Heart left ventricle (tissue), 16 donors: ENCODE results near the gene MMP17. TPM values are rescaled to one million over a fixed set of nuclear protein-coding genes. Genes with fewer than 3 reads are reported as not detected.

ENCODE experiments used
- ATAC-seq, 4 donors: fragments of 200-7000 bp; cut with Tn5 transposase; one replicate each; pipeline ENCODE4 v1.9.1; 2020 to 2022; ENCODE audit warnings: moderate library complexity in 4 of 4, mild to moderate bottlenecking in 3 of 4, moderate number of reproducible peaks in 1 of 4
- DNase-seq, 5 donors: peaks; one replicate each; pipeline ENCODE4 v3.0.0-alpha.2; 2020
- H3K27ac ChIP-seq, 12 donors: fragments of 200-600 bp; sonication (generic) in 4 of 12; one replicate each; pipeline versions ENCODE4 v1.5.0 to v1.8.0; 2016 to 2022; ENCODE audit warnings: mild to moderate bottlenecking in 2 of 12
- H3K27me3 ChIP-seq, 9 donors: fragments of 200-600 bp; sonication (generic) in 2 of 9; one replicate each; pipeline versions ENCODE4 v1.5.1 to v1.8.0; 2016 to 2022; ENCODE audit warnings: mild to moderate bottlenecking in 3 of 9
- H3K36me3 ChIP-seq, 9 donors: fragments of 200-600 bp; sonication (generic) in 2 of 9; one replicate each; pipeline versions ENCODE4 v1.5.0 to v1.8.0; 2018 to 2022; ENCODE audit warnings: mild to moderate bottlenecking in 2 of 9
- H3K4me1 ChIP-seq, 12 donors: fragments of 200-600 bp; sonication (generic) in 4 of 12; one replicate each; pipeline versions ENCODE4 v1.5.0 to v1.8.0; 2016 to 2022; ENCODE audit warnings: mild to moderate bottlenecking in 3 of 12
- H3K4me3 ChIP-seq, 12 donors: fragments of 200-600 bp; sonication (generic) in 4 of 12; one replicate each; pipeline versions ENCODE4 v1.5.0 to v1.8.0; 2017 to 2022; ENCODE audit warnings: mild to moderate bottlenecking in 9 of 12, moderate library complexity in 4 of 12
- H3K9me3 ChIP-seq, 12 donors: fragments of 200-600 bp; sonication (generic) in 4 of 12; one replicate each; pipeline versions ENCODE4 v1.5.0 to v1.8.0; 2016 to 2022; ENCODE audit warnings: mild to moderate bottlenecking in 1 of 12
- CTCF ChIP-seq, 12 donors: fragments of 200-600 bp; sonication (generic) in 4 of 12; IDR thresholded peaks; one replicate each; pipeline versions ENCODE4 v1.5.0 to v1.8.0; 2018 to 2022; ENCODE audit warnings: antibody characterized with exemption in 12 of 12, mild to moderate bottlenecking in 5 of 12
- POLR2A ChIP-seq, 2 donors: fragments of 450-650 bp; IDR thresholded peaks; one replicate each; pipeline ENCODE4 v1.6.1; 2017; ENCODE audit warnings: antibody characterized with exemption in 2 of 2, mild to moderate bottlenecking in 2 of 2, moderate library complexity in 2 of 2
- WGBS, 4 donors: extraction: QIAGEN DNeasy Blood & Tissue Kit in 2 of 4; methylation state at CpG; one replicate each; pipeline versions ENCODE4 v1.1.5 to v1.1.7; 2013 to 2018; 5-methylcytosine and 5-hydroxymethylcytosine counted together
- intact Hi-C, 10 donors: fragments of 100-400 bp; cut with DNase I; formaldehyde crosslinking; loops; one replicate each; pipeline versions ENCODE4 v1.11.1 to v1.14.2; 2022
- polyA plus RNA-seq, 2 donors: library from polyadenylated mRNA; stranded (reverse); fragments of 200-250 nt; gene quantifications; one replicate each; pipeline ENCODE4 v1.2.3, GENCODE V29; 2013
- total RNA-seq, 9 donors: library from RNA; depleted of rRNA in 2 of 9; stranded (reverse); fragments of >200 nt in 2 of 9; fragmentation: NEBNext Ultra II Directional in 3 of 9; extraction: Animal tissue kit (Norgen Biotek cat#: 25700) in 3 of 9; gene quantifications; one replicate each; pipeline versions ENCODE4 v1.1.0 to v1.2.4, GENCODE V29; 2016 to 2023
- donor health status: ischemic (EF 13 %, LVEDD 7.1; RV severe dilation, severe dysfunction).
- donor health status: healthy with polysubstance abuse.
- donor health status: DM: no; HTN: yes; CAD: no.
- donor health status: DM: no; HTN: no; CAD: no.
- donor health status: ischemic (EF 25% LVEDD 6.9; RV normal size, moderate dysfunction).
- donor health status: ischemic (EF 25% LVEDD 5.7; RV mildly dilated, moderate dysfunction).
- donor health status: healthy.
- donor health status: DM: yes; HTN: yes; CAD: no.
- donor health status: ischemic (EF 35%, LVEDD 5.7; RV mildly dilated, moderate dysfunction).
- donor health status: nonischemic (EF 11% LVEDD 7.7; RV severe dilation, severe dysfunction).
- donor health status: DM: yes; HTN: yes; CAD: no.
- donor health status: PGD.
- donor health status: ischemic (EF 29% LVEDD 5.4; RV normal size, mild dysfunction).
- donor health status: nonischemic (EF 23%, LVEDD 6.1; RV moderate dilation, normal function).

Gene MMP17
- total and polyA plus RNA-seq, 11 donors = 0.28 to 2.1 (median 1.2) TPM

- Histone ChIP-seq H3K4me3 (no peak overlapping the region), H3K27ac (no peak overlapping the region), H3K27me3 (peaks cover 3 to 38% (median 26%) of the 10 kb centered on the region in 9 donors), H3K9me3 (no peaks in the 10 kb centered on the region), H3K4me1 (peaks cover 0 to 6% (median 0%) of the 10 kb centered on the region in 12 donors), H3K36me3 (no peaks in the 10 kb centered on the region)
- 77 to 82% (median 80%) methylated on average over 7 to 13 of the region's 13 CpGs for WGBS, 4 donors
- TF ChIP-seq POLR2A (IDR thresholded peaks at IDR 0.05) = no peak
- no peak for TF ChIP-seq CTCF (IDR thresholded peaks at IDR 0.05)
- DNase-seq (peak in 1 of 5 donors; percentile 14), ATAC-seq (no peak)
- intact Hi-C loops = loop anchor here in 6 of 10 donors (5.0 to 10.0 kb wide), 5 partner anchors 108 to 922 kb away; partner anchors contain the start of gene EP400 (in 3 of the 6)
These were observed 8.7 kb downstream of the MMP17 start for GRCh38 chr12:131836714-131837397.

GRCh38 chr12:131840643-131841416 lies 12.6 kb downstream of the MMP17 start:
- ATAC-seq = no peak
- 83 to 91% (median 87%) methylated on average over 24 to 46 of the region's 46 CpGs for WGBS, 4 donors
- intact Hi-C loops = loop anchor here in 1 of 10 donors (10.0 kb wide), 1 partner anchor 104 kb away; the partner anchor contains the start of gene EP400
- peak in 1 of 5 donors; percentile 56 for DNase-seq
- Histone ChIP-seq H3K4me1 (no peaks in the 10 kb centered on the region), H3K4me3 (no peak overlapping the region), H3K27ac (no peak overlapping the region), H3K9me3 (no peaks in the 10 kb centered on the region), H3K36me3 (peaks cover 0 to 1% (median 0%) of the 10 kb centered on the region in 9 donors), H3K27me3 (peaks cover 0 to 3% (median 0%) of the 10 kb centered on the region in 9 donors)
- TF ChIP-seq POLR2A (IDR thresholded peaks at IDR 0.05) (no peak), CTCF (IDR thresholded peaks at IDR 0.05) (no peak)

- Histone ChIP-seq H3K4me1 (no peaks in the 10 kb centered on the region), H3K27me3 (no peaks in the 10 kb centered on the region), H3K4me3 (no peak overlapping the region), H3K36me3 (peaks cover 0 to 3% (median 0%) of the 10 kb centered on the region in 9 donors), H3K9me3 (no peaks in the 10 kb centered on the region), H3K27ac (no peak overlapping the region)
- DNase-seq = no peak
- no peak for TF ChIP-seq CTCF (IDR thresholded peaks at IDR 0.05)
- no peak for TF ChIP-seq POLR2A (IDR thresholded peaks at IDR 0.05)
- ATAC-seq = no peak
- intact Hi-C loops = loop anchor here in 1 of 10 donors (10.0 kb wide), 1 partner anchor 103 kb away; the partner anchor contains the start of gene EP400
- 93 to 95% (median 94%) methylated on average over 19 to 22 of the region's 22 CpGs for WGBS, 4 donors
These were observed 13.4 kb downstream of the MMP17 start for GRCh38 chr12:131841547-131841946.

- Histone ChIP-seq H3K27me3 (no peaks in the 10 kb centered on the region), H3K4me1 (no peaks in the 10 kb centered on the region), H3K9me3 (no peaks in the 10 kb centered on the region), H3K27ac (no peak overlapping the region), H3K36me3 (peaks cover 0 to 3% (median 0%) of the 10 kb centered on the region in 9 donors), H3K4me3 (no peak overlapping the region)
- ATAC-seq (no peak), DNase-seq (no peak)
- 83 to 94% (median 88%) methylated on average over 14 to 15 of the region's 15 CpGs for WGBS, 4 donors
- TF ChIP-seq CTCF (IDR thresholded peaks at IDR 0.05) (no peak), POLR2A (IDR thresholded peaks at IDR 0.05) (no peak)
- intact Hi-C loops = loop anchor here in 1 of 10 donors (10.0 kb wide), 1 partner anchor 103 kb away; the partner anchor contains the start of gene EP400
These were observed 14.0 kb downstream of the MMP17 start for GRCh38 chr12:131842169-131842568.
